Astrocyte (in vitro differentiated cells and primary cell): ENCODE results near the gene IFI16. TPM values are rescaled to one million over a fixed set of nuclear protein-coding genes. Genes with fewer than 3 reads are reported as not detected.

Source experiments
- DNase-seq: peaks from one replicate; pipeline ENCODE4 v3.0.0-alpha.2; 2010; ENCODE audit warnings: low read depth
- FAIRE-seq: peaks from 2 replicates; lab custom pipeline; 2011; peaks lifted over from hg19 to GRCh38; lab: Jason Lieb, UNC
- H2AFZ ChIP-seq: 2 replicates; pipeline ENCODE4 v1.6.0; 2012; ENCODE audit warnings: low read depth, low read length, inconsistent platforms
- H3K27ac ChIP-seq: 2 replicates; pipeline ENCODE4 v1.5.1; 2011; ENCODE audit warnings: low read depth, low read length, inconsistent platforms
- H3K27me3 ChIP-seq: 2 replicates; pipeline ENCODE4 v1.6.0; 2011; ENCODE audit warnings: low read length, inconsistent platforms; ENCODE audit not compliant: insufficient read depth
- H3K36me3 ChIP-seq: 2 replicates; pipeline ENCODE4 v1.5.1; 2011; ENCODE audit warnings: low read length, inconsistent platforms; ENCODE audit not compliant: insufficient read depth
- H3K4me1 ChIP-seq: 2 replicates; pipeline ENCODE4 v1.5.1; 2011; ENCODE audit warnings: low read length, inconsistent platforms; ENCODE audit not compliant: insufficient read depth
- H3K4me2 ChIP-seq: 2 replicates; pipeline ENCODE4 v1.6.0; 2012; ENCODE audit warnings: low read length, inconsistent platforms
- H3K4me3 ChIP-seq: 2 replicates; pipeline ENCODE4 v1.5.1; 2011; ENCODE audit warnings: low read depth, mild to moderate bottlenecking, low read length, inconsistent platforms; ENCODE audit not compliant: insufficient read depth
- H3K79me2 ChIP-seq: 2 replicates; pipeline ENCODE4 v1.6.0; 2012; ENCODE audit warnings: mild to moderate bottlenecking, low read length, inconsistent platforms; ENCODE audit not compliant: insufficient read depth
- H3K9ac ChIP-seq: 2 replicates; pipeline ENCODE4 v1.6.0; 2012; ENCODE audit warnings: mild to moderate bottlenecking, low read length, inconsistent platforms
- H3K9me3 ChIP-seq: 2 replicates; pipeline ENCODE4 v1.5.1; 2012; ENCODE audit warnings: low read depth, mild to moderate bottlenecking, low read length, inconsistent platforms; ENCODE audit not compliant: insufficient read depth
- H4K20me1 ChIP-seq: 2 replicates; pipeline ENCODE4 v1.6.0; 2012; ENCODE audit warnings: low read length, inconsistent platforms; ENCODE audit not compliant: insufficient read depth
- H3K27ac Mint-ChIP-seq: one replicate; pipeline ENCODE4 v1.8.0; 2021; ENCODE audit warnings: mild to moderate bottlenecking, mixed read lengths; ENCODE audit not compliant: unreplicated experiment
- H3K27me3 Mint-ChIP-seq: one replicate; pipeline ENCODE4 v1.8.0; 2021; ENCODE audit warnings: low read depth, mixed read lengths; ENCODE audit not compliant: unreplicated experiment
- H3K36me3 Mint-ChIP-seq: one replicate; pipeline ENCODE4 v1.8.0; 2021; ENCODE audit warnings: low read depth, mixed read lengths; ENCODE audit not compliant: unreplicated experiment
- H3K4me1 Mint-ChIP-seq: one replicate; pipeline ENCODE4 v1.8.0; 2021; ENCODE audit warnings: low read depth, mixed read lengths; ENCODE audit not compliant: unreplicated experiment
- H3K4me3 Mint-ChIP-seq: one replicate; pipeline ENCODE4 v1.8.0; 2021; ENCODE audit warnings: mild to moderate bottlenecking, moderate library complexity, mixed read lengths; ENCODE audit not compliant: unreplicated experiment
- H3K9me3 Mint-ChIP-seq: one replicate; pipeline ENCODE4 v1.8.0; 2021; ENCODE audit warnings: mild to moderate bottlenecking, mixed read lengths; ENCODE audit not compliant: unreplicated experiment
- CTCF ChIP-seq: IDR thresholded peaks from 2 replicates; pipeline ENCODE4 v1.5.1; 2011; ENCODE audit warnings: low read depth, mild to moderate bottlenecking, inconsistent platforms, low read length, moderate library complexity; ENCODE audit not compliant: insufficient read depth
- EZH2 ChIP-seq: IDR thresholded peaks from 2 replicates; pipeline ENCODE4 v1.6.1; 2012; ENCODE audit warnings: mild to moderate bottlenecking, low read length, inconsistent platforms; ENCODE audit not compliant: insufficient read depth
- total RNA-seq: library from RNA; stranded (reverse); gene quantifications from 2 replicates; pipeline ENCODE4 v1.2.1, GENCODE V29; 2021

Gene IFI16
- total RNA-seq, 1 donor from 2014 or later, result 109 TPM

DNA sequence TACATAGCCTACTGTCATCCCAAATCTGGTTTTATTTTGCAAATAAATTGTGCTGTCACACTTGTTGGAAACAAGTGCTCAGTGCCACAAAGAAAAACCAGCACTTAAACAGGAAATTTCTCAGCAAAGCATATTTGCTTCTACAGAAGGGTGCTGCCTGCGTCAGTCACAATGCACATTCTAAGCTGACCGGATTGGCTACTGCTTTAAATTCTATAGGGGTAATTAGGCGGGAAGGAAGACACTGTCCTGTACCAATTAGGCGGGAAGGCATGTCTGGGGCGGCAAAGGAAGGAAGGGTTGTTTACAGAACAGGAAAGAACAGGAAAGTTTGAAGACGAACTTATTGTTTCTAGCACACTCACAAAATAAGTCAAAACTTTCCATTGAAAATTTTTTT is 2.8 kb downstream of the IFI16 start:
- no peak for FAIRE-seq
- Mint-ChIP-seq H3K27ac (no peak overlapping the region), H3K36me3 (peaks cover 24% of the 10 kb centered on the region), H3K4me3 (peak overlapping the region; percentile 84), H3K4me1 (peaks cover 26% of the 10 kb centered on the region), H3K9me3 (peaks cover 1% of the 10 kb centered on the region), H3K27me3 (no peaks in the 10 kb centered on the region)
- no peak for TF ChIP-seq CTCF
- no peak for TF ChIP-seq EZH2
- Histone ChIP-seq H3K4me3 (peak overlapping the region; percentile 20), H3K79me2 (peaks cover 45% of the 10 kb centered on the region), H3K4me2 (peak overlapping the region; percentile 85), H3K4me1 (peaks cover 22% of the 10 kb centered on the region), H2AFZ (no peak overlapping the region), H3K9ac (peak overlapping the region; percentile 44), H3K27me3 (no peaks in the 10 kb centered on the region), H3K36me3 (peaks cover 3% of the 10 kb centered on the region), H4K20me1 (no peaks in the 10 kb centered on the region), H3K27ac (no peak overlapping the region), H3K9me3 (no peaks in the 10 kb centered on the region)
- peak; percentile 22 for DNase-seq

GRCh38 chr1:159014003-159014571 is 4.4 kb downstream of the IFI16 start:
- TF ChIP-seq CTCF (no peak), EZH2 (no peak)
- Histone ChIP-seq H3K9ac (no peak overlapping the region), H3K79me2 (peaks cover 45% of the 10 kb centered on the region), H3K36me3 (peaks cover 12% of the 10 kb centered on the region), H3K4me3 (no peak overlapping the region), H3K27me3 (no peaks in the 10 kb centered on the region), H2AFZ (no peak overlapping the region), H3K9me3 (no peaks in the 10 kb centered on the region), H3K4me1 (peaks cover 16% of the 10 kb centered on the region), H4K20me1 (no peaks in the 10 kb centered on the region), H3K27ac (no peak overlapping the region), H3K4me2 (no peak overlapping the region)
- Mint-ChIP-seq H3K4me1 (peaks cover 24% of the 10 kb centered on the region), H3K36me3 (peaks cover 32% of the 10 kb centered on the region), H3K27me3 (no peaks in the 10 kb centered on the region), H3K4me3 (no peak overlapping the region), H3K27ac (no peak overlapping the region), H3K9me3 (peaks cover 1% of the 10 kb centered on the region)
- no peak for DNase-seq
- FAIRE-seq, result no peak

- no peaks in the 10 kb centered on the region for H4K20me1 ChIP-seq
- Mint-ChIP-seq H3K9me3 (peaks cover 1% of the 10 kb centered on the region), H3K36me3 (peaks cover 32% of the 10 kb centered on the region), H3K4me3 (no peak overlapping the region), H3K4me1 (peaks cover 24% of the 10 kb centered on the region), H3K27me3 (no peaks in the 10 kb centered on the region), H3K27ac (no peak overlapping the region)
- H3K9me3 ChIP-seq, result no peaks in the 10 kb centered on the region
- no peak overlapping the region for H2AFZ ChIP-seq
- H3K4me1 ChIP-seq, result peaks cover 11% of the 10 kb centered on the region
- H3K9ac ChIP-seq, result no peak overlapping the region
- no peak overlapping the region for H3K4me3 ChIP-seq
- peaks cover 45% of the 10 kb centered on the region for H3K79me2 ChIP-seq
- TF ChIP-seq CTCF (no peak), EZH2 (no peak)
- FAIRE-seq (no peak), DNase-seq (no peak)
- no peak overlapping the region for H3K27ac ChIP-seq
- no peak overlapping the region for H3K4me2 ChIP-seq
- no peaks in the 10 kb centered on the region for H3K27me3 ChIP-seq
- H3K36me3 ChIP-seq, result peaks cover 12% of the 10 kb centered on the region
These were observed 5.1 kb downstream of the IFI16 start for GRCh38 chr1:159014851-159015250.
